Stimulated activated CD8-positive, alpha-beta memory T cell treated with anti-CD3 and anti-CD28 coated beads, Interleukin-12 subunit alpha, Interleukin-12 subunit beta, amount 100 ng/mL, for 4 hours (primary cell): ENCODE data around the gene VPS13A.
"Not testable (repeated sequence)": the region's sequence is repeated elsewhere in the genome, so short reads cannot be mapped to it uniquely, and the experiment has no call there.

Source experiments
- DNase-seq: peaks from one replicate; pipeline ENCODE4 v3.0.0-alpha.2; 2020; ENCODE audit warnings: low read depth

The VPS13A gene

GRCh38 chr9:77424993-77425392 lies 247.7 kb downstream of the VPS13A start:
- DNase-seq: no peak

GRCh38 chr9:77426712-77427111 lies 249.4 kb downstream of the VPS13A start:
- no peak for DNase-seq

- DNase-seq: no peak
Observed at GRCh38 chr9:77427256-77427927, 250.1 kb downstream of the VPS13A start.

- no peak for DNase-seq
Observed at GRCh38 chr9:77429928-77430327, 252.6 kb downstream of the VPS13A start.

- no peak for DNase-seq
Observed at GRCh38 chr9:77432053-77432452, 254.7 kb downstream of the VPS13A start.

- DNase-seq: no peak
Observed at GRCh38 chr9:77433675-77434445, 256.5 kb downstream of the VPS13A start.

- DNase-seq: no peak
Observed at GRCh38 chr9:77435277-77435676, 257.9 kb downstream of the VPS13A start.

- no peak for DNase-seq
Observed at GRCh38 chr9:77435688-77436087, 258.4 kb downstream of the VPS13A start.

GRCh38 chr9:77438653-77439052 lies 261.3 kb downstream of the VPS13A start:
- no peak for DNase-seq

GRCh38 chr9:77440057-77440456 lies 262.7 kb downstream of the VPS13A start:
- DNase-seq: no peak

GRCh38 chr9:77441124-77441523 lies 263.8 kb downstream of the VPS13A start:
- DNase-seq: not testable (repeated sequence)

- DNase-seq: no peak
Observed at GRCh38 chr9:77442436-77442835, 265.1 kb downstream of the VPS13A start.

GRCh38 chr9:77447646-77448045 lies 270.3 kb downstream of the VPS13A start:
- DNase-seq: no peak

GRCh38 chr9:77449240-77450084 lies 272.1 kb downstream of the VPS13A start:
- no peak for DNase-seq

- DNase-seq: no peak
Observed at GRCh38 chr9:77450085-77450475, 272.7 kb downstream of the VPS13A start.

GRCh38 chr9:77451507-77451906 lies 274.2 kb downstream of the VPS13A start:
- DNase-seq: no peak

GRCh38 chr9:77453825-77454647 lies 276.7 kb downstream of the VPS13A start:
- no peak for DNase-seq

- DNase-seq: no peak
Observed at GRCh38 chr9:77454663-77455062, 277.3 kb downstream of the VPS13A start.

GRCh38 chr9:77455312-77455927 lies 278.1 kb downstream of the VPS13A start:
- DNase-seq: no peak

- DNase-seq: peak; percentile 46
Observed at GRCh38 chr9:77456829-77457437, 279.6 kb downstream of the VPS13A start.
